Myocyte (in vitro differentiated cells): Measurements from ENCODE around the gene DIAPH3. TPM values are rescaled to one million over a fixed set of nuclear protein-coding genes. Genes with fewer than 3 reads are reported as not detected.
A peak's percentile ranks its signal among the peaks of the same experiment; 100 is the strongest.

Source experiments
- DNase-seq: peaks from one replicate; pipeline ENCODE4 v3.0.0-alpha.2; 2012; ENCODE audit warnings: low read depth
- total RNA-seq: library from RNA; depleted of rRNA; stranded (reverse); fragments of >200 nt; gene quantifications from 2 replicates; pipeline ENCODE4 v1.2.3, GENCODE V29; 2014

The DIAPH3 gene
- total RNA-seq, 1 donor from 2014 or later, result 3.2 TPM

DNA sequence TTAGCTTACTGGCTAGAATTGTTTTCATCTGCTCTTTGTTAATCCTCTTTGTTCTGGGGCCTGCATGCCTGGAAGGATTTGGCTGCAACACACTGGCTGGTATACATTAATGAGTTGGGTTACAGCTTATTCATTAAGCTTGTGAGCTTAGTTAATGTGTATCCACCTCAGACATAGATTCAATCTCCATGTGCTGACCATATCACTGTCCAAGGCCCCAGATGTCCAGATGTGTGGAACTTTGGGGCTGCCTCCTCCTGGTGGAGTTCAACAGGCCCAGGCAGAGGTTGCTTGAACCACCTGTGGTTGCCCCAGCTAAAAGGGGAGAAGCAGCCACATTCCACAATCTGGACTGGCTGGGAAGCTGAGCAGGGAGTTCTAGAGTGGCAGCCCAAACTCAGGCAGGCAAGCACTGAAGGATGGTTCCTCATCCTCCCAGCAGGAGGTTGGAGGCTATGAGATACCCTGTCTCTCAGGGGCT is 5.4 kb downstream of the DIAPH3 start:
- DNase-seq, result no peak

DNA sequence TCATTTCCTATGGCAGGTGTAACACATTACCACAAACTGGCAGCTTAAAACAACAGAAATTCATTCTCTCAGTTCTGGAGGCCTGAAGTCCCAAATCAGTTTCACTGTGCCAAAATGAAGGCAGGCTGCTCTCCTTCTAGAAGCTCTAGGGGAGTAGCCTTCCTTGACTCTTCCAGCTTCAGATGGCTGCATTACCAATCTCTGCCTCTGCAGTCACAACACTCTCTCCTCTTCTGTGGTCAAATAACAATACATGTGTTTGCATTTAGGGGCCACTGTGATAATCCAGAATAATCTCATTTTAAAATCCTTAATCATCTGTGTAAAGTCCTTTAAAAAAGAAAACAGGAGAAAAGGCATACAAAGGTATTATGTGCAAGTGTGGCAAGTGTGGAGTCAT is 7.8 kb downstream of the DIAPH3 start:
- DNase-seq, result no peak

DNA sequence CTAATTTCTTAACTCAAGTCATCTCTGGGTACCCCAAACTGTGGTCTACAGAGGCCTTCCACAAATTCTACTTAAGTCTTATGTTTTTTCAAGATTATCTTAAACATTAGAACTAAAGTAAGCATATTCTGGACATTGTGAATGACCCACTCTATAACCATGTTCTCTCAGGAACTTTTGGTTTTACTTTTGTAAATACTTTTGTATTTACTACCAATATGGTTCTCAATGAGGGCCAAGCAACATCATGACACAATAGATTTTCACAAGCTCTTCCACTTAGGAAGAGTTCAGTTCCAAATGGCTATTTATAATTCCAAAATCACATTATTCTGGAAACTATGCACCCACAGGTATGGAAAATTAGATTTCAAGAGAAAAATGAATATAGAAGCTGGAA is 10.8 kb downstream of the DIAPH3 start:
- no peak for DNase-seq

DNA sequence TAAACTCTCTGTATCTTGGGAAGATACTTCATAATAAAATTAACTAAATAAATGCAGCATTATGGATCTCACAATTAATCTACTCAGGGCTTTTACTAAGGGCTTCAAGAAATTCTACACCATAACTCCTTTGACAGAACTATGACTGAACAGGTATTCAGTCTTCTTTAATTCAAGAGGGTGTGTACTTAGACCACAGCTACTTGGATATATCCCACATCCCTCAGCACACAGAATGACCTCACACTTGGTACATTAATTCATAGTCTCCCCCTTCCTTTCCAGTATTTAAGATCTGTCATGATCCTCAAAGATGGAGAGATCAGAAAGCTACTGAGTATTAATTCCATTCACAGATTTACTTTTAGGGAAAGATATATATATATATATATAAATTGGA is 11.6 kb downstream of the DIAPH3 start:
- peak; percentile 15 for DNase-seq

DNA sequence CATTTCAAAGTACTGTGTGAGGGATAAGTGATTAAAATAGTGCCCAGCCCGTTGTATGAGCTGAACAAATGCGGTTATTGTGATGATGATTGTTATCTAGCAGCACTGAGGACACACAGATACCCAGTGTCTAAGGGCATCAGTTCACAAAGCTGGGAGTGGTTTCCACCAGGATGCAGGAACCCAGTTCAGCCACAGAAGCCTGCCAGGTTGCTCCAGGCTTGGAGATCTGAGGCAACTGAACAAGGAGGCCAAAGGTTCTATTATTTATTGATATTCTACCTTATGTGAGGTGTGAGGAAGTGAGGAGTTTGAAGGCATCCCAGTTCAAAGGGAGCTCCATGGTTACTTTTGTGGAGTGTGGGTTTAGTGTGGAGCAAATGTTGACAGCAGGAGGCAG is 13.2 kb downstream of the DIAPH3 start:
- no peak for DNase-seq

DNA sequence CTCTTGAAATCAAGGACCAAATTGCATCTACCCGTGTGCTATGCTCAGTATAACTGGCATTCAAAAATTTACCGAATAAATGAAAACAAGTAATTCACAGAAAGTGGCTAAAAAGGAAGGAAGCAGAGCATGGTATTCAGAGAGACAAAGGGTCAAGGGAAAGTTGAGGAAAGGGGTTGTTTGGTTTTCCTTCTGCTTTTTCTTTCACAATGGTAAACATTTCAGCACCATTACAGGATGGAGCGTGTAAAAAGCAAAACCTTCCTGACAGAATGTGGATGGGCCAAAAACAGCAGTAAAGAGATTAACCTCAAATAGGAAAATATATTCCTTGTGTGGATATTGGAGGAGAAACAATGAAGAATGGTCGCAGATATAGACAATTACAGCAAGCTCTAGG is 14.8 kb downstream of the DIAPH3 start:
- DNase-seq, result no peak

DNA sequence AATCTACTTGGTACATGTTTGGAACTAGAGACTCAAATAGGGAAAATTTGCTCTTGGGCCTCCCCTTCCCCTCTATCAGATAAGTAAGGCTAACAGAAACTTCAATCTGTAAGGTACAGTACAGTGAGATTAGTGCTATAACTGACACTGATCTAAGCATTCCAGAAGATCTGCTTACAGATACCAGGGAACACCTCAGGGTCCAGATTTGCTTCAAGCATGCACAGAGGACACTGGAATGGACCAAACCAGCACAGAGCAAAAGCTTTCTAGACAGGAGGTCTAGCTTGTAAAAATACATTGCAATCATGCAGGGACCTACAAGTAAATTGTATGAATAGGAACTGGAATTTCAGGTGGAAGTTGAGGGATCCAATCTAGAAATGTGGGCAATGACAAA is 16.4 kb downstream of the DIAPH3 start:
- no peak for DNase-seq

DNA sequence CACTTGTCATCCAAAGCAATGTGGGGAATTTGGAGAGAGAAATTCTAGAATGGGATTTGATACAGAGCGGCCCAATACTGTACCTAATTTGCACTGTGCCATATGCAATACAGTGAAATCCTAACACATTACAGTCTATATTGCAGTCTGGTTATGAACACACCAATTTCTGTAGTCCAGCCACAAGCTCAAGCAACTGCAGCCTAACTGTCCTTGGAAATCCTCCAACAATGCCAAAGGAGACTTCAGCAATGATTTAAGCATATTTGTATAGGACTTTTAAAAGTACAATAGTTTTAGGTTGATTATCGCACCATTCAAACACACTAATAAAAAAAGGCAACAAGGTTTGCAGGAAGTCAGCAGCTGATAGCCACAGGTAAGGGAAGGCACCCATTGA is 17.3 kb downstream of the DIAPH3 start:
- DNase-seq, result peak; percentile 46

DNA sequence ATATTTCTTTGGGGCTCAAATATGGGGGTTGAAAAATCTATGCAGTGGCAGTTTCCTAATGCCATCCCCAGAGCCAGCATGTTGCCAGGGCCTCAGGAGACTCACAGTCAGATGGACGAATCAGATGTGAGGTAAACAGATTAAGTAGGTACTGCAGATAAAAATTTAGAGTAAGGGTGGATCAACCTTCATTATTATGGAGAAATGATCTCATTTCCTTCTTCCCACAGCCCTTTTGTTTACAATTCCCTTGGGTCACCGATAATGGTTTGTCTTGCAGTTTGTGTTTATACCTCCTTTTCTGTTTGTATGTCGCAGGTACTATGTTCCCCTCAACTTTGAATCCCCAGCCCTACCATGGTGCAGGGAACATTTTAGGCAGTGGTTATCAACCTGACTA is 20.0 kb downstream of the DIAPH3 start:
- DNase-seq, result no peak

DNA sequence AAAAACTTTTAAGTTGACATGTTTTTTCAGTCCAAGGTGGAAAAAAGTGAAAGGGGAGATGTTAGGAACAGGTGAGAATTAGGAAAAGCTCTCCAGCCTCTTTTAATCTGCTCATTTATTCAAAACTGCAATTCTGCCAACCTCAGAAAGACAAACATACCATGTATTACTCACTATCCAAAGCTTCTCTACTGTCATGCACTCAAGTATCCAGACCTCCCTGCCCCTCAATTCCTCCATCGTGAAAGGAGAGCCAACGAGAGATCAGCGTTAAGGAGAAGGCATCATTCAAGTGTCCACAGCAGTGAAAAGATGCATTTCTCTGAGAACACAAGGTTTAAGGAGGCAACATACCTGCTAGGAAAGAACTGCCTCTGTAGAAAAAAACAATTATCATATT is 24.5 kb downstream of the DIAPH3 start:
- peak; percentile 9 for DNase-seq

DNA sequence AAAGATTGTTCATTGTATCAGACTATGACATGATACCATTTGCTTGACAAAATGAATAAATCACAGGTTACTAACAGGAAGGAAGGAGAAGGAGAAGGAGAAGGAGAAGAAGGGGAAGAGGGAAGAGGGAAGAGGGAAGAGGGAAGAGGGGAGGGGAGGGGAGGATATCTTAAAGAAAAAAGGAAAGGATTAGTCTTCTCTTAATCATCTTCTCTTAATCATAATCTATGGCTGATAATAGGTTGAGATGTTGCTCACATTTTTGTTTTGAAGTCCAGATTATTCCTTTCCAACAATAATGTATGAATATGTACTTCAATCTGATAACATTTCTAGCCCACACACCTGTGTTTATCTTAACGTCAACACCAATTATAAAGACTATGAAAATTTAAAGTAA is 25.1 kb downstream of the DIAPH3 start:
- DNase-seq, result no peak

DNA sequence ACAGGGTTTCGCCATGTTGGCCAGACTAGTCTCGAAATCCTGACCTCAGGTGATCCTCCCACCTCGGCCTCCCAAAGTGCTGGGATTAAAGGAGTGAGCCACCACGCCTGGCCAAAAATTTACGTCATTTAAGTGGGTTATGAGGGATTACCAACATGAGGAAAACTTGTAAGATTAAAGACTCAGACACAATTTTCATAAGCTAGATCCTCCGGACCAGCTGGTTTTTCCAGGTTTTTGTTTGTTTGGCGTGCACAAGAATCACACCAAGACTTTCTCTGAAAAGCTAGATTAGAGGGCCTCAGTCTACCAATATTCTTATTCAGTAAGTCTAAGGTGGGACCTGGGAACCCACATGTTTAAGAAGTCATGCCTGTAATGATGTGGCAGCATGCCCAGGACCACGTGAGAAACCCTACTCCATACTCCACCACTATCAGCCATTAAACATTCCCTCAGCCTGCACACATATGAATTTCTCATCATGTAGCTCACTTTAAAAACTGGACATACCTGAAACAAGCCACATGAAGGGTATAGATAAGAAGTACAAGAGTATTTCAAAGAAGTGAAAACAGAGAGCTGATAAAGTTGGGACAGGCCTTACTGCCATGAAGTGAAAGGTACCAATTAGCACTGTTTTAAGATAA is 25.7 kb downstream of the DIAPH3 start:
- DNase-seq, result no peak

DNA sequence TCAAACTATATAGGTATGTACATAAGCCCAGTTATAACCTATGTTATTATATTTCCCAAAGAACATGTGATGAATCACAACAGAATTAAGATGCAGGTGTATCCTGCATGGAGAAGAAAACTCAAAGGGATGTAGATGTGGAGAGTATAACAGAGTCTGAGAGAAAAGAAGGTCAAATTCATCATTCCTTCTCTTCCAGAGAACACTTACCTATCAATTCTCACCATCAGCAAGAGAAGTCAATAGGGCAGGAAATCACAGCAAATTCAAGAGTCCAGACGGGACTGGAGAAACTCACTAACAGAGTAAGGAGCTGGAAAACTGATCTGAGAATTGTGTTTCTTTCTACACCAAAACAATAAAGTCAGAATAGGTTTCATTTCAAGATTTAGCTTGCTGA is 28.4 kb downstream of the DIAPH3 start:
- DNase-seq, result no peak

DNA sequence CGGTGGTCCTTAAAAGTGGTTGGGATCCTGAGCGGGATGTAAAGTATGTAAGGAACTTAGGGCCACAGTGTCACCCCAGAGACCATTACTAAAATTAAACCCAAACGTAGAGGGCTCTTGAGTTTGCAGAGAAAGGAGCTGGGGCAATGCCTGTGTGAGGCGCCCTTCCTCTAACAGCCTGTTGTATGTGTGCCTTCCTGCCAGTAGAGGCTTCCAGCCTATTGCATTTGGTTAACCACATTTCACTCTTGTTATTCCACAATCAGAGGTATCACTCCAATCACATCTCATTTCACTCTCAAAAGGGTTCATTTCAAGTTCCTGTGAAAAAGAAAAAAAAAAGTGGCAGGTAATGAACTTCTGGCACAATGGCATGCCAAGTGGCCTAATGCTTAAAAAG is 29.4 kb downstream of the DIAPH3 start:
- DNase-seq, result peak; percentile 23

DNA sequence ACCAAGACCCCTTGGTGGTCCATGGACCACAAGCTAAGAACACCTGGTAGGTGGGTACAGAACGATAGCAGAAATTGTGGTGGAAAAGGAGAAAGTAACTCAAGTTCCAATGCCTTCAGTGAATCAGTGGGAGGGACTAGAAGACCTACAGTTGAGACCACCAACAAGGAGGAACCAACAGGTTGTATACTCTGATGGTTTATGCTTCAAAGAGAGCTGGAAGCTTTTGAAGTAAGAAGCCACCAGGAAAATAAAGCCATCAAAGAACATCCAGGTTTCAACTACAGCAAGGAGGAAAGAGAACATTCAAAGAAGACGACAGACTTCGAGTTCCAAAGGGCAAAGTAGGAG is 42.4 kb downstream of the DIAPH3 start:
- DNase-seq, result no peak

DNA sequence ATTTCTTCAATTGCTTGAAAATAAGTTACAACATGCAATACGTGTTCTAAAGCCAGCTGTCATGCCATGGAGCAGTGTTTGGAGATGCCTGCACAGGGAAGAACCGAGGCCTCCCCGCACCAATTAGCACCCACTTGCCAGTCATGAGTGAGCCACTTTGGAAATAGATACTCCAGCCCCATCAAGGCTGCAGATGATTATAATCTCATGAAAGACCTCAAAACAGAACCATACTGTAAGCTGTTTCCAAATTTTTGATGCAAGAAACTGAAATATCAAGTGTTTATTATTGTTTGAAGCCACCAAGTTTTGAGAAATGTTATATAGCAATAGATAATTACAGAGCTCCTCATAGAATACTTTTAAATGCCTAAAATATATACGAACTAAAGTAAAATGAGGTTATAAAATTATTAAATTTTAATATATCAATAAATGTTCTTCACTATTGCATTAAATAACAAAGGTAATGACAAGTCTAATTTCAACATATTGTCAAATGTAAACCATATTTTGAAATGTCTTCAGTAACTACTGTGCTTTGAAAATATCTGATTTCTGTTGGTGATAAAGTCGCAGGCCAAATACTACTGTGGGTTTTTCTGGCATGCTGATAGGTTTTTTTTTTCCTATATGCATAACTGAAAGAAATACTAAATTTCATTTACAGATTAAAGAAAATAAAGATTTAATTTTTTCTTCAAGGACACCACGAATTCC is 43.0 kb downstream of the DIAPH3 start:
- DNase-seq, result no peak

DNA sequence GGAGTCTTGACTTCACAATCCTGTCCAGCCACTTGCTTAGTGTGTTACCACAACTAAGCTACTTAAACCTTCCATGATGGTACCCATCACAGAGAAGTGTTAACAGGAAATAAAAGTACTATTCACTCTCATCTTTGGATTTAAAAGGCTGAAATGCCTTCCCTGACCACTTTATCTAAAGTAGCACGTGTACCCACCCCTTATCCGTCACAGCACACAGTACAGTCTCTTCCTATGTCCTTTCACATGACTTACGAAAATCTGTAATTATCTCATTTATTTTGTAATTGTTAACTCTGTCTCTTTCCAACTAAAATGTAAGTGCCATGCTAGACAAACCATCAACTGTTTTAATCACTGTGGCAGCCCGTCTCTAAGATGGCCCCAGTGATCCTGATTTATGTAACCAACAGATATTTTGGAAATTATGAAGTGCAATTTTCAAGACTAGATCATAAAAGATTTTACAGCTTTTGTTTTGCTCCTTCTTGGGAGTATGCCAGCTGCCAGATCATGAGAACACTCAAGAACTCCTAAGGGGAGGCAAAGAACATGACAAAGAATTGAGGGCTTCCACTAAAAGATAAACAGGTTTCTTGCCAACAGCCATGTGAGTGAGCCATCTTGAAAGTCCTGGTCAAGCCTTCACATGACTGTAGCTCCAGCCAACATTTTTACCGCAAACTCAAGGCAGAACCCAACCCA is 44.9 kb downstream of the DIAPH3 start:
- peak; percentile 7 for DNase-seq

DNA sequence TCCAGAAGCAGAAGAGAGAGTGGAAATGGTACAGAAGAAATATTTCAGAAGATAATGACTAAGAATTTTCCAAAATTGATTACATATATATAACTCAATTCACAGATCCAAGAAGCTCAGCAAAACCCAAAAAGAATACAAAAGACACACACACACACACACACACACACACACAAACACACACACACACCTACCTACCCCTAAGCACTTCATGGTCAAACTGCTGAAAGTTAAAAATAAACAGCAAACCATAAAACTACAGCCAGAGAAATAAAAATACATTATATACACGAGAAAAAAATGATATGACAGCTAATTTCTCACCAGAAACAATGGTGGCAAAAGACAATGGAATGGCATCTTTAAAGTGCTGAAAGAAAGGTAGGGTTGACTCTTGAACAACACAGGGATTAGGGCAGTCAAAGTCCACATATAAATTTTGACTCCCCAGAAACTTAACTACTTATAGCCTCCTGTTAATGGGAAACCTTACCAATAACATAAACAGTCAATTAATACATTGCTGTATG is 49.2 kb downstream of the DIAPH3 start:
- DNase-seq, result no peak

DNA sequence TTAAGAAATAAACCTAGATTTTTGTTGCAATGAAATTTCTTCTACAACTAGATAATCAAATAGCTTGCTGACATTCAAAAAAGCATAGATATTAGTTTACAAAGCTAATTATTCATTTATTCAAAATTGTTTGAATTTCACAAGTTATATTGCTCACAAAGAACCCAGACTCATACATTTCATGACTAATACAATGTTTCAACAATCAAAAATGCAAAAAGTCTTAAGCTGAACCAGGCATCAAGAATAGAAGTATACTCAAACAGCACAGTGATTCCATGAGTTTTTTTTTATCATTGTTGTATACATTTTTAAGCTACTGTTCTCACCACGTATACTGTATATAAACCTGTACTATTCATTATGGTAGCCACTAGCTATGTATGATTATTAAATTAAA is 51.0 kb downstream of the DIAPH3 start:
- DNase-seq, result no peak

DNA sequence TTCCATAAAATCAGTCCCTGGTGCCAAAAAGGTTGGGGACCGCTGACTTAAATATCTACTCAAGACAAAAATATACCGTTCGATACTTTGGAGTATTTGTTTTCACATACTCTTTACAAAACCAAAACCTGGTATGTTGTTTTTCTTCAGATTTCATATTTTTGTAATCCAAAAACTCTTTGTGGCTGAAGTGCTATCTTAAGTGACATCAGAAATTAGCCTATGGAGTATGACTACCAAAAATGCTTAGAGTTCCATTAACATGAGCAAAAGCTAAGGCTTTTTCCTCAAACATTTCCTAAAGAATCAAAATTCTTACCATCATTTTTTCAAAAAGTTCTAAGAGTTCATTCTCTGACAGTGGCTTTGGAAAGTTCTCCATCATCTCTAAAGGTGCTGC is 52.0 kb downstream of the DIAPH3 start:
- DNase-seq, result no peak

DNA sequence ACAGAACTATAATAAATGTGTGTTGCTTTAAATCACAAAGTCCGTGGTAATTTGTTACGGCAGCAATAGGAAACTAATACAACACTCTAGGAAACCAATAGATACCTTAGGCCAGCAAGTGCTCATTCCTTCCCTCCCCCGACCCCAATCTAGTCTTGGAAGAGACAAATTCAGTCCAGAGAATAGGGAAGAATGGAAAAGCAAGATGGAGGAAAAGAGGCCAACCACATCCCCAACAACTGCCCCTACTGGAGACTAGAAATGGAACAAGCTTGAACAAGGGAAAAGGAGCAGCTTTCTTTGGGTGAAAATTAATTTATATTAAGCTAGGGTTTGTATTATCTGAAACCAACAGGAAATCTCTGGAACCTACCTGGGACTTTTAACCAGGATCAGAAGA is 54.4 kb downstream of the DIAPH3 start:
- DNase-seq, result no peak

DNA sequence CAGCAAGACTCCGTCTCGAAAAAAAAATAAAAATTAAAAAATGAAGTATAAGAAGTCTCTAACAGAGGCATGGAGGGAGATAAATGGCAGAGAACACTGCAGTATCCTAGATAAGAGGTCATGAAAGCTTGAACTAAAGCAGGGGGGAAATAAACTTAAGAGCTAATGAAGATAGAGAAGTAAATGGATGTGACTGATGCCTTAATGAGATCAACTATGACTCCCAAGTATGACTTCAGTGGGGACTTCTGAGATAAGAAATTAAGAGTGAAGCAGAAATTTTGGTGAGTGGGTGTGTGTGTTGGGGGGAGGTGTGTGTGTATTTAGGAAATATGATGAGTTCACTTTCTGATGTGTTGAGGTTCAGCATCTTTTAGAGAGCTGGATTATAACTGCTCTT is 55.1 kb downstream of the DIAPH3 start:
- DNase-seq, result no peak
